Neutrophil (primary cell): ENCODE measurements around the gene ATP11B.
A peak's percentile ranks its signal among the peaks of the same experiment; 100 is the strongest.

Experiments
- H3K27ac ChIP-seq: fragments of 200-600 bp; sonication (generic); 2 replicates; pipeline ENCODE4 v1.5.1; 2016; ENCODE audit warnings: mild to moderate bottlenecking, moderate library complexity
- H3K27me3 ChIP-seq: fragments of 200-600 bp; sonication (generic); 2 replicates; pipeline ENCODE4 v1.6.0; 2016; ENCODE audit warnings: mild to moderate bottlenecking
- H3K36me3 ChIP-seq: fragments of 200-600 bp; sonication (generic); 2 replicates; pipeline ENCODE4 v1.5.1; 2017
- H3K4me1 ChIP-seq, 2 experiments: fragments of 200-600 bp in 1 of 2; sonication (generic) in 1 of 2; 1 replicate in 1 of 2; 2 replicates in 1 of 2; pipeline versions ENCODE4 v1.5.1 to v1.6.1; 2013 to 2016; ENCODE audit warnings: low read depth in 1 of 2, low read length in 1 of 2, mild to moderate bottlenecking in 1 of 2, moderate library complexity in 1 of 2; ENCODE audit not compliant: control insufficient read depth in 1 of 2, insufficient read depth in 1 of 2
- H3K4me3 ChIP-seq, 2 experiments: fragments of 200-600 bp in 1 of 2; sonication (generic) in 1 of 2; 1 replicate in 1 of 2; 2 replicates in 1 of 2; pipeline ENCODE4 v1.5.1; 2013 to 2016; ENCODE audit warnings: low read depth in 1 of 2, low read length in 1 of 2, mild to moderate bottlenecking in 1 of 2, moderate library complexity in 1 of 2
- H3K9me3 ChIP-seq: fragments of 200-600 bp; sonication (generic); 2 replicates; pipeline ENCODE4 v1.5.1; 2016
- CTCF ChIP-seq: fragments of 200-600 bp; sonication (generic); IDR thresholded peaks from 2 replicates; pipeline ENCODE4 v1.5.1; 2016; ENCODE audit warnings: antibody characterized with exemption

ATP11B gene

GRCh38 chr3:182792901-182793662, at the start of gene ATP11B:
Gene ATP11B, plus strand, starts transcription at chr3:182793504. Its CDS starts 256 bp downstream, at chr3:182793760.
- no peaks in the 10 kb centered on the region for H3K9me3 ChIP-seq
- no peaks in the 10 kb centered on the region for H3K36me3 ChIP-seq
- peak within 1 kb of the TSS; percentile 80 to 98 for H3K4me3 ChIP-seq
- peak within 1 kb of the TSS; percentile 97 for H3K27ac ChIP-seq
- no peaks in the 10 kb centered on the region for H3K27me3 ChIP-seq
- TF ChIP-seq CTCF, result peak; percentile 39
- peaks cover 56 to 64% of the 10 kb centered on the region in 2 experiments for H3K4me1 ChIP-seq

GRCh38 chr3:182746959-182747358, 46.3 kb upstream of the ATP11B start:
- Histone ChIP-seq H3K27ac (no peak overlapping the region), H3K36me3 (no peaks in the 10 kb centered on the region), H3K4me3 (no peak overlapping the region), H3K27me3 (no peaks in the 10 kb centered on the region), H3K9me3 (no peaks in the 10 kb centered on the region), H3K4me1 (no peaks in the 10 kb centered on the region)
- no peak for TF ChIP-seq CTCF

- no peak overlapping the region for H3K27ac ChIP-seq
- H3K4me1 ChIP-seq, result no peaks in the 10 kb centered on the region
- no peaks in the 10 kb centered on the region for H3K9me3 ChIP-seq
- peaks cover 7% of the 10 kb centered on the region for H3K27me3 ChIP-seq
- no peak overlapping the region for H3K4me3 ChIP-seq
- no peaks in the 10 kb centered on the region for H3K36me3 ChIP-seq
- no peak for TF ChIP-seq CTCF
Observed at GRCh38 chr3:182755308-182755707, 38.0 kb upstream of the ATP11B start.

- Histone ChIP-seq H3K27ac (no peak overlapping the region), H3K27me3 (peaks cover 7% of the 10 kb centered on the region), H3K4me3 (no peak overlapping the region), H3K36me3 (no peaks in the 10 kb centered on the region), H3K9me3 (no peaks in the 10 kb centered on the region), H3K4me1 (no peaks in the 10 kb centered on the region)
- TF ChIP-seq CTCF, result no peak
Observed at GRCh38 chr3:182755712-182756111, 37.6 kb upstream of the ATP11B start.

- H3K27ac ChIP-seq, result no peak overlapping the region
- H3K9me3 ChIP-seq, result no peaks in the 10 kb centered on the region
- H3K27me3 ChIP-seq, result peaks cover 7% of the 10 kb centered on the region
- H3K4me1 ChIP-seq, result no peaks in the 10 kb centered on the region
- no peaks in the 10 kb centered on the region for H3K36me3 ChIP-seq
- TF ChIP-seq CTCF, result no peak
- H3K4me3 ChIP-seq, result no peak overlapping the region
Observed at GRCh38 chr3:182760576-182761164, 32.6 kb upstream of the ATP11B start.
